ENCODE data around the gene TMEM175. TPM values are rescaled to one million over a fixed set of nuclear protein-coding genes. Genes with fewer than 3 reads are reported as not detected.

The TMEM175 gene
- total and polyA plus RNA-seq, 2 experiments from 2014 or later, result 31.2 to 36.5 TPM

DNA sequence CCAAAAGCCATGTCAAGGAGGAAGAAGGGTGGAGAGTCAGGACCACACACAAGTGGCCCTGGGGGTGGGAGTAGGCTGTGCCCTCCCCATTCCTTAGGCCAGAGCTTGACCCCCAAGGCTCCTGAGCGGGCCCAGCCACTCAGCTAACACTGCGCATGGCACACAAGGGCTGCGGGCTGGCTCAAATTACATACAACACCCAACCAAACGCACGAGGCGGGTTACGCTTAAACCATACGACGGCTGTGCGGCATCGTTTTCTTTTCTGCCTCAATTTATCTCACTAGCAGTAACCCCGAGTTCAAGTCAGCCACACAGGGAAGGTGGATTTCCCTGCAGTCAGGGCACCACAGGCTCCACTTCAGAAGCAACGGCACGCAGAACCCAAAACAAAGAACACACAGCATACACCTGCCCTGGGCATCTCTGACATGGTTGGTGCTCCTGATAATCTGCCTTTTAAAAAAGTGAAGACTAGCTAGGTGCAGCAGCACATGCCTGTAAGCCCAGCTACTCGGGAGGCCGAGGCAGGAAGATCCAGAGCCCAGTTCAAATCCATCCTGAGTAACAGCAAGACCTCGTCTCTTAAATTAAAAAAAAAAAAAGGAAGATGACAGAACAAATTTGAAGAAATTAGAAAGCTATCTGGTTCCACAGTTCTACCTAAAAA is 3.0 kb upstream of the TMEM175 start:
- no peaks in the 10 kb centered on the region for H4K20me1 ChIP-seq (ENCODE audit: insufficient read depth)

GRCh38 chr4:930028-930551 is 2.2 kb upstream of the TMEM175 start:
- no peaks in the 10 kb centered on the region for H3K27me3 ChIP-seq (replicated peaks; ENCODE audit: insufficient read depth)
- H3F3A ChIP-seq (ENCODE audit: insufficient read depth), result peaks cover 20% of the 10 kb centered on the region
- H3K9me3 ChIP-seq (ENCODE audit: low read depth), result no peaks in the 10 kb centered on the region
- 14 to 15% methylated on average over 3 of the region's 3 CpGs for whole genome bisulfite sequencing, 2 experiments (ENCODE audit: low coverage in 1 of 2, low lambda C conversion rate in 2 of 2, missing lambda C conversion rate in 2 of 2)
- peaks cover 27% of the 10 kb centered on the region for H3K4me1 ChIP-seq (ENCODE audit: insufficient read depth)
- H3K9me2 ChIP-seq (ENCODE audit: insufficient read depth), result no peaks in the 10 kb centered on the region
- no peaks in the 10 kb centered on the region for H4K20me1 ChIP-seq (ENCODE audit: insufficient read depth)
- peak overlapping the region; percentile 93 for H3K4me2 ChIP-seq (ENCODE audit: unreplicated experiment)
- TF ChIP-seq EZH2phosphoT487 (IDR thresholded peaks at IDR 0.05; ENCODE audit: insufficient read depth, low read depth) (no peak), EZH2 (IDR thresholded peaks at IDR 0.05; ENCODE audit: insufficient read depth, poor library complexity, severe bottlenecking) (no peak)
- H2AFZ ChIP-seq, result no peak overlapping the region
- in situ Hi-C loops (cut with MboI), result no loop called here
- H3K4me3 ChIP-seq, result peak overlapping the region; percentile 96
- DNase-seq, result peak; percentile 24
- peak overlapping the region; percentile 84 for H3K27ac ChIP-seq
- no peaks in the 10 kb centered on the region for H3K36me3 ChIP-seq (ENCODE audit: low read depth)
- peak overlapping the region; percentile 97 for H3K9ac ChIP-seq
- peaks cover 85% of the 10 kb centered on the region for H3K79me2 ChIP-seq (ENCODE audit: insufficient read depth)

More for the DNA sequence above, 3.0 kb upstream of the TMEM175 start:
- in situ Hi-C loops (cut with MboI), result no loop called here
- Histone ChIP-seq H3K9me2 (ENCODE audit: insufficient read depth) (no peaks in the 10 kb centered on the region), H3K27me3 (replicated peaks; ENCODE audit: insufficient read depth) (no peaks in the 10 kb centered on the region), H2AFZ (no peak overlapping the region), H3K4me1 (ENCODE audit: insufficient read depth) (peaks cover 32% of the 10 kb centered on the region), H3K4me3 (no peak overlapping the region), H3K36me3 (ENCODE audit: low read depth) (no peaks in the 10 kb centered on the region), H3K27ac (peak overlapping the region; percentile 84), H3K9ac (no peak overlapping the region; the same call in 1 of the 2 replicates), H3K9me3 (ENCODE audit: low read depth) (no peaks in the 10 kb centered on the region), H3K4me2 (ENCODE audit: unreplicated experiment) (peak overlapping the region; percentile 93), H3K79me2 (ENCODE audit: insufficient read depth) (peaks cover 89% of the 10 kb centered on the region), H3F3A (ENCODE audit: insufficient read depth) (peaks cover 20% of the 10 kb centered on the region)
- 91 to 94% methylated on average over 17 of the region's 17 CpGs for WGBS, 2 experiments (ENCODE audit: low coverage in 1 of 2, low lambda C conversion rate in 2 of 2, missing lambda C conversion rate in 2 of 2)
- DNase-seq, result no peak
- TF ChIP-seq EZH2phosphoT487 (IDR thresholded peaks at IDR 0.05; ENCODE audit: insufficient read depth, low read depth), result no peak
- TF ChIP-seq EZH2 (IDR thresholded peaks at IDR 0.05; ENCODE audit: insufficient read depth, poor library complexity, severe bottlenecking), result no peak

GRCh38 chr4:930827-931193 is 1.4 kb upstream of the TMEM175 start:
- Histone ChIP-seq H3K4me2 (ENCODE audit: unreplicated experiment) (peak overlapping the region; percentile 93), H3K4me3 (peak overlapping the region; percentile 96), H3K9me2 (ENCODE audit: insufficient read depth) (no peaks in the 10 kb centered on the region), H3K27me3 (replicated peaks; ENCODE audit: insufficient read depth) (no peaks in the 10 kb centered on the region), H3K79me2 (ENCODE audit: insufficient read depth) (peaks cover 81% of the 10 kb centered on the region), H2AFZ (no peak overlapping the region), H3K27ac (peak overlapping the region; percentile 84), H4K20me1 (ENCODE audit: insufficient read depth) (no peaks in the 10 kb centered on the region), H3K4me1 (ENCODE audit: insufficient read depth) (peaks cover 23% of the 10 kb centered on the region), H3F3A (ENCODE audit: insufficient read depth) (peaks cover 20% of the 10 kb centered on the region), H3K36me3 (ENCODE audit: low read depth) (no peaks in the 10 kb centered on the region), H3K9ac (peak overlapping the region; percentile 97), H3K9me3 (ENCODE audit: low read depth) (no peaks in the 10 kb centered on the region)
- TF ChIP-seq EZH2phosphoT487 (IDR thresholded peaks at IDR 0.05; ENCODE audit: insufficient read depth, low read depth) (no peak), EZH2 (IDR thresholded peaks at IDR 0.05; ENCODE audit: insufficient read depth, poor library complexity, severe bottlenecking) (no peak)
- in situ Hi-C loops (cut with MboI), result no loop called here
- DNase-seq, result no peak
- 37 to 41% methylated on average over 7 of the region's 7 CpGs for WGBS, 2 experiments (ENCODE audit: low coverage in 1 of 2, low lambda C conversion rate in 2 of 2, missing lambda C conversion rate in 2 of 2)

DNA sequence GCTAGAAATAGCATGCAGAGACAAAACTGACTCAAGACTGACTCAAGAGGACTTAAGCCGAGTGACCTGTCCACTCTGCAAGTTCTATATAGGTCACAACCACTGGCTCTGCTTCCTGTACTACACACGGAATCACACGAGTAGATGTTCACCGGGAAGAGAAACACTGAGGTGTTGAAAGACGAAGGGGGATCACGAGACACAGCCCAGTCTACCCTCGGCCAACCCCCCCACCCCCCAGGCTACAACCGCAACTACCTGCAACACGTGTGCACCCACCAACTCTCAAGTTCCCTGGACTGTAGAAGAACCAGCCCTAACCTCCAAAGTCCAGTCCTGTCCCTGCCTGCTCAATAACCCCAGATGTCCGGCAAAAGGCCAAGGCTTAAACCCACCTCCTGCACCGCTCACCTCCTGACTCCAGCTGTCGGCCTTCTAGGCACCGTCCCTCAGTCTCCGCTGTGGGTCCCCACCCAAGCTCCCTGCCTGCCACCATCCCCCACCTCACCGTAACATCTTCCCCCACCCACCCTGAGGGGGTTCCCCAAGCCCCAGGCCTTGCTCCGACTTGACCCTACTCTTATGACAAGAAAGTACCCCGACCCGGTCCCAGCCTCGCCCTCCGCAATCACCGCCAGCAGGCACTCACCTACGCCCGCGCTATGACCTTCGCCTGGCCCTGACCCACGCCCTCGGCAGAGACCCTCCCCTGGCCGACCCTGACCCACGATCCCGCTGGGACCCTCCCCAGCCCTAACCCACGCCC is 883 bp upstream of the TMEM175 start:
- no peaks in the 10 kb centered on the region for H3K9me2 ChIP-seq (ENCODE audit: insufficient read depth)
- peak overlapping the region; percentile 84 for H3K27ac ChIP-seq
- H3K79me2 ChIP-seq (ENCODE audit: insufficient read depth), result peaks cover 79% of the 10 kb centered on the region
- DNase-seq, result peak; percentile 90
- peaks cover 23% of the 10 kb centered on the region for H3K4me1 ChIP-seq (ENCODE audit: insufficient read depth)
- no peaks in the 10 kb centered on the region for H3K27me3 ChIP-seq (replicated peaks; ENCODE audit: insufficient read depth)
- H3K36me3 ChIP-seq (ENCODE audit: low read depth), result no peaks in the 10 kb centered on the region
- H3F3A ChIP-seq (ENCODE audit: insufficient read depth), result peaks cover 20% of the 10 kb centered on the region
- H3K4me2 ChIP-seq (ENCODE audit: unreplicated experiment), result peak overlapping the region; percentile 93
- peak overlapping the region; percentile 61 for H2AFZ ChIP-seq
- no peaks in the 10 kb centered on the region for H3K9me3 ChIP-seq (ENCODE audit: low read depth)
- WGBS, 2 experiments (ENCODE audit: low coverage in 1 of 2, low lambda C conversion rate in 2 of 2, missing lambda C conversion rate in 2 of 2), result 2 to 3% methylated on average over 28 to 31 of the region's 31 CpGs
- in situ Hi-C loops (cut with MboI), result no loop called here
- TF ChIP-seq EZH2phosphoT487 (IDR thresholded peaks at IDR 0.05; ENCODE audit: insufficient read depth, low read depth), result no peak
- no peak for TF ChIP-seq EZH2 (IDR thresholded peaks at IDR 0.05; ENCODE audit: insufficient read depth, poor library complexity, severe bottlenecking)
- peak overlapping the region; percentile 97 for H3K9ac ChIP-seq
- no peaks in the 10 kb centered on the region for H4K20me1 ChIP-seq (ENCODE audit: insufficient read depth)
- H3K4me3 ChIP-seq, result peak overlapping the region; percentile 96

All from GM23248 (cell line).